ENCODE results near the gene RASSF6. TPM values are rescaled to one million over a fixed set of nuclear protein-coding genes. Genes with fewer than 3 reads are reported as not detected.

RASSF6 gene
- total and polyA plus RNA-seq, 2 donors (not counting 1 experiment from before 2014, with no cell fraction given), result under 0.01 to 0.01 TPM

GRCh38 chr4:73607375-73608033, 12.7 kb downstream of the RASSF6 start:
- no peak overlapping the region for H2AFZ ChIP-seq (ENCODE audit: low read length)
- no peaks in the 10 kb centered on the region for H3K79me2 ChIP-seq (ENCODE audit: control insufficient read depth, insufficient read depth, low read length)
- H3K9ac ChIP-seq (ENCODE audit: insufficient read depth, low read length), result no peak overlapping the region
- no peak overlapping the region for H3K4me3 ChIP-seq (replicated peaks in 1 of 4; ENCODE audit: control extremely low read depth in 1 of 4, insufficient read depth in 1 of 4, low read depth in 3 of 4, low read length in 4 of 4)
- no peaks in the 10 kb centered on the region for H3K36me3 ChIP-seq (ENCODE audit: control insufficient read depth, insufficient read depth, low read length)
- no peak for DNase-seq (ENCODE audit: low read depth in 2 of 2)
- TF ChIP-seq EZH2 (IDR thresholded peaks at IDR 0.05; ENCODE audit: low read length, missing control alignments) (no peak), CTCF (conservative IDR thresholded peaks at IDR 0.05 in 1 of 2, IDR thresholded peaks at IDR 0.05 in 1 of 2; ENCODE audit: low read depth in 1 of 2, low read length in 2 of 2) (no peak)
- no peaks in the 10 kb centered on the region for H3K9me3 ChIP-seq (ENCODE audit: control insufficient read depth, insufficient read depth, low read depth, low read length)
- no peak overlapping the region for H3K4me2 ChIP-seq (ENCODE audit: extremely low read depth, insufficient read depth, low read length)
- no peak overlapping the region for H3K27ac ChIP-seq (ENCODE audit: insufficient read depth, low read length)
- H4K20me1 ChIP-seq (ENCODE audit: control insufficient read depth, extremely low read depth, insufficient read depth, low read length), result no peaks in the 10 kb centered on the region
- H3K4me1 ChIP-seq (ENCODE audit: control insufficient read depth, extremely low read depth, insufficient read depth, low read length), result no peaks in the 10 kb centered on the region
- H3K27me3 ChIP-seq (ENCODE audit: control insufficient read depth, insufficient read depth, low read length), result no peaks in the 10 kb centered on the region

GRCh38 chr4:73606465-73606974, 13.7 kb downstream of the RASSF6 start:
- Histone ChIP-seq H3K36me3 (ENCODE audit: control insufficient read depth, insufficient read depth, low read length) (no peaks in the 10 kb centered on the region), H2AFZ (ENCODE audit: low read length) (no peak overlapping the region), H3K4me1 (ENCODE audit: control insufficient read depth, extremely low read depth, insufficient read depth, low read length) (no peaks in the 10 kb centered on the region), H3K4me3 (replicated peaks in 1 of 4; ENCODE audit: control extremely low read depth in 1 of 4, insufficient read depth in 1 of 4, low read depth in 3 of 4, low read length in 4 of 4) (no peak overlapping the region), H3K79me2 (ENCODE audit: control insufficient read depth, insufficient read depth, low read length) (no peaks in the 10 kb centered on the region), H3K9me3 (ENCODE audit: control insufficient read depth, insufficient read depth, low read depth, low read length) (no peaks in the 10 kb centered on the region), H3K9ac (ENCODE audit: insufficient read depth, low read length) (no peak overlapping the region), H3K27me3 (ENCODE audit: control insufficient read depth, insufficient read depth, low read length) (no peaks in the 10 kb centered on the region), H3K27ac (ENCODE audit: insufficient read depth, low read length) (no peak overlapping the region), H3K4me2 (ENCODE audit: extremely low read depth, insufficient read depth, low read length) (no peak overlapping the region), H4K20me1 (ENCODE audit: control insufficient read depth, extremely low read depth, insufficient read depth, low read length) (no peaks in the 10 kb centered on the region)
- no peak for TF ChIP-seq EZH2 (IDR thresholded peaks at IDR 0.05; ENCODE audit: low read length, missing control alignments)
- TF ChIP-seq CTCF (conservative IDR thresholded peaks at IDR 0.05 in 1 of 2, IDR thresholded peaks at IDR 0.05 in 1 of 2; ENCODE audit: low read depth in 1 of 2, low read length in 2 of 2), result no peak
- DNase-seq (ENCODE audit: low read depth in 2 of 2), result no peak

GRCh38 chr4:73603854-73604584, 16.2 kb downstream of the RASSF6 start:
- Histone ChIP-seq H3K9ac (ENCODE audit: insufficient read depth, low read length) (no peak overlapping the region), H4K20me1 (ENCODE audit: control insufficient read depth, extremely low read depth, insufficient read depth, low read length) (no peaks in the 10 kb centered on the region), H3K27ac (ENCODE audit: insufficient read depth, low read length) (no peak overlapping the region), H3K27me3 (ENCODE audit: control insufficient read depth, insufficient read depth, low read length) (no peaks in the 10 kb centered on the region), H3K9me3 (ENCODE audit: control insufficient read depth, insufficient read depth, low read depth, low read length) (no peaks in the 10 kb centered on the region), H3K36me3 (ENCODE audit: control insufficient read depth, insufficient read depth, low read length) (no peaks in the 10 kb centered on the region), H3K4me1 (ENCODE audit: control insufficient read depth, extremely low read depth, insufficient read depth, low read length) (peaks cover 7% of the 10 kb centered on the region), H3K79me2 (ENCODE audit: control insufficient read depth, insufficient read depth, low read length) (no peaks in the 10 kb centered on the region), H2AFZ (ENCODE audit: low read length) (no peak overlapping the region), H3K4me3 (replicated peaks in 1 of 4; ENCODE audit: control extremely low read depth in 1 of 4, insufficient read depth in 1 of 4, low read depth in 3 of 4, low read length in 4 of 4) (no peak overlapping the region), H3K4me2 (ENCODE audit: extremely low read depth, insufficient read depth, low read length) (no peak overlapping the region)
- DNase-seq (ENCODE audit: low read depth in 2 of 2), result no peak
- TF ChIP-seq EZH2 (IDR thresholded peaks at IDR 0.05; ENCODE audit: low read length, missing control alignments), result no peak
- TF ChIP-seq CTCF (conservative IDR thresholded peaks at IDR 0.05 in 1 of 2, IDR thresholded peaks at IDR 0.05 in 1 of 2; ENCODE audit: low read depth in 1 of 2, low read length in 2 of 2), result no peak
